AG09319 (cell line): ENCODE data around the gene GASK1B.

Source experiments
- DNase-seq: peaks from one replicate; pipeline ENCODE4 v3.0.0-alpha.2; 2010; ENCODE audit warnings: low read depth; ENCODE audit errors: extremely low read depth
- CTCF ChIP-seq: IDR thresholded peaks from 2 replicates; pipeline ENCODE4 v1.5.1; 2011; ENCODE audit warnings: low read depth, mild to moderate bottlenecking, inconsistent platforms, low read length, moderate library complexity

Gene GASK1B

GRCh38 chr4:158186815-158187214 lies 14.0 kb upstream of the GASK1B start:
- TF ChIP-seq CTCF = no peak
- no peak for DNase-seq

GRCh38 chr4:158182736-158183135 lies 9.9 kb upstream of the GASK1B start:
- TF ChIP-seq CTCF = no peak
- no peak for DNase-seq

DNA sequence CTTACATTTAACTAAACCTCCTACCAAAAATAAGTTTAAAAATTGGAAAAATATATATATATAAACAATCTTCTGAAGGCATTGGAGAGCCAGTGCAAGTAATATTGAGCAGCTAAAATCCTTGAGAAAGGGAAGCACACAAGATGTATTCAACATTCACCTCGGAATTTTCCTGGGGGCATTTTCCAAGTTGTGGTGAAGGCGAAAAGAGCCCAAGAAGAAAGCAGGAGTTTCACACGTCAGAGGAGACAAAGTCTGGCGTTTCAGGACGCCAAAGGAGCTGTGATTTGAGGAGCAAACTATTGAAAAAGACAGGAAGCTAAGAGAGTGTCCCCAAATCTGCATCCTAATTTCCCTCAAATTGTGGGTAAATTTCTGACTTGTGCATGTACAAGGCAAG lies 9.1 kb upstream of the GASK1B start:
- DNase-seq = no peak
- TF ChIP-seq CTCF = no peak

DNA sequence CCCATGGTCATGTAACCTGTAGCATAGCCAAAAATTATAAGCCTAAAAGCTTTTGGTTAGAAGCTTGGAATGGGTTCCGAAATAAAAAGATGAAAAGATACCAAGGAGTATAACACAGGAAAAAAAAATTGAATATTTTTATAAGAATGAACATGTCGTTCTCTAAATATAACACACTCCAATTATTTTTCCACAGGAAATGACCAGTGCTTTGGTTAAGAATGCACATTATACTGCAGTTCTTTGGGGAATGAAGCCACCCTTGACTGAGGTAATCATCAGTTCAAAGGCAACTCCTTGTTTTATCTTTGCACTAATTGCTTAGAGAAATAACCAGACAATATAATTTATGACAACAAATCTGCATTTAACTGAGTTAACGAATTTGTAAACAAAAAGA lies 6.6 kb upstream of the GASK1B start:
- TF ChIP-seq CTCF = no peak
- no peak for DNase-seq

DNA sequence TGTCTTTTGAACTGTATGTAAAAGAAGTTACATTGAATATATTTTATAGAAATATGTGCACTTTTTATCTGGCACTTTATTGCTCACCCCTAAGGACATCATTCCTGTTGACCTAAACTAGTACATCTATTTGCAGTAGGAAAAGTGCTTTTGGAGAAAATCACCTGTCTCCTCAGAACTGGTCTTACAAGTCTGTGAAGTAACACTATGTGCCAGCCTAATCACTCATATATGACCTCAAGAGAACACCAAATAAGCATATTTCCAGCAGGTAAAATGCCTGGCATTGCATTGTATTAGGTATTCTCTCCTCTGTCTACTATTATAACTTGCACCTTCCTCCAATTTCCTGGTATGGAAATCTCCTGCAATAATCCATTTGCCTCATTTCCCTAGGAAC lies 4.0 kb upstream of the GASK1B start:
- no peak for TF ChIP-seq CTCF
- DNase-seq = no peak

GRCh38 chr4:158176108-158176507 lies 3.3 kb upstream of the GASK1B start:
- no peak for DNase-seq
- no peak for TF ChIP-seq CTCF

DNA sequence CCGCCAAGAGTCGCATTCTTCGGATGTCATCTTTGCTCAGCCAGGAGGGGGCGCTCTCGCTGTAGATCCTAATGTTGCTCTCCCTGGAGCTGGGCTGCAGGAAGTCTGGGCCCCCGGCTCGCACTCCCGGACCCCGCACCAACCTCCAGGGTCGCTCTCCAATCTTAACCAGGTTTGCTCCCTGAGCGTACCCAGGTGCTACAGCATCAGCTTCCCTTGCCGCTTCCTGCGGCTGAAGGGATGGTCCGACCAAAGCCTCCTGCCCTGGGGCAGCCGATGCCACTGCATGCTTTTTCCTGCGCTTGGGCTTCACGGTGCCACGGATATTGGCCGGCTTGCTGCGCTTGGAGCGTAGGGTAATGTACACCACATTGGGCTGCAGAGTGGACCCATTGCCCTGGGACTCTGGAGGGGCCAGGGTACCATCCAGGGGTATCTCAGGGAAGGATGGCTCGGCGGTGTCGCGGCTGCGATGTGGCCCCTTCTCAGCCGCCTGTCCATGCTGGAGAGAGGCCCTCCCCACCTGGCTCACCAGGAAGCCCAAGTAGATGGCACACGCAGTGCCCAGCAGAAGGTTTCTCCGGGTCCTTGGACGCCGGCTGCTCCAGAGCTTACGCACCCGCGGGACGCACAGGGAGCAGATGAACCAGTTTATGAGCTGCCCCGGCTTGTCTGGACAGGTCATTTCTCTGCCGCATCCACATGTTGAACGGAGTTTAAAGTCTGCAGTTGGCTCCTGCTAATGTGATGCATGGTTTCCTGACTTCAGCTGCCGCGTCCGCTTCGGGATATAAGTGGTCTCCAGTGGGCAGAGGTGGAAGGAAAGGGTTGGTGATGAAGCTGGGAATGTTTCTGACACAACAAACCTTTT lies 1.9 kb downstream of the GASK1B start:
- DNase-seq = no peak
- TF ChIP-seq CTCF = peak; percentile 22
